PC-3 (cell line): ENCODE results near the gene RAB39A.

Experiments
- CTCF ChIP-seq: fragments of 300-600 bp; sonication (generic); conservative IDR thresholded peaks from 2 replicates; pipeline ENCODE4 v1.5.1; 2017; ENCODE audit warnings: antibody characterized with exemption, low read depth, mild to moderate bottlenecking, low read length
- EZH2 ChIP-seq: fragments of 300-600 bp; sonication (generic); IDR thresholded peaks from one replicate; pipeline ENCODE4 v1.6.1; 2017; ENCODE audit warnings: antibody characterized with exemption, mild to moderate bottlenecking, low read length; ENCODE audit not compliant: unreplicated experiment
- EZH2phosphoT487 ChIP-seq: fragments of 300-600 bp; sonication (generic); IDR thresholded peaks from 2 replicates; pipeline ENCODE4 v1.6.1; 2018; ENCODE audit warnings: mild to moderate bottlenecking, antibody characterized with exemption, low read length, borderline replicate concordance

GRCh38 chr11:107927559-107927958 is 689 bp upstream of the RAB39A start:
- no peak for TF ChIP-seq CTCF
- no peak for TF ChIP-seq EZH2phosphoT487
- no peak for TF ChIP-seq EZH2
